NCI-H1417 (cell line): Measurements from ENCODE around the gene NPM3.

ENCODE experiments used
- DNase-seq, 3 experiments: peaks; one replicate each; lab custom pipeline; 2025; lab: John Stamatoyannopoulos, UW

Gene NPM3, protein sequence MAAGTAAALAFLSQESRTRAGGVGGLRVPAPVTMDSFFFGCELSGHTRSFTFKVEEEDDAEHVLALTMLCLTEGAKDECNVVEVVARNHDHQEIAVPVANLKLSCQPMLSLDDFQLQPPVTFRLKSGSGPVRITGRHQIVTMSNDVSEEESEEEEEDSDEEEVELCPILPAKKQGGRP

GRCh38 chr10:101782811-101783735 lies at the start of gene NPM3:
NPM3 (minus strand) TSS chr10:101783446; CDS start chr10:101783390, 56 bp downstream.
- peak; percentile 70 to 79 (median 71) for DNase-seq

GRCh38 chr10:101832325-101832771 lies 49.1 kb upstream of the NPM3 start:
- no peak for DNase-seq

DNA sequence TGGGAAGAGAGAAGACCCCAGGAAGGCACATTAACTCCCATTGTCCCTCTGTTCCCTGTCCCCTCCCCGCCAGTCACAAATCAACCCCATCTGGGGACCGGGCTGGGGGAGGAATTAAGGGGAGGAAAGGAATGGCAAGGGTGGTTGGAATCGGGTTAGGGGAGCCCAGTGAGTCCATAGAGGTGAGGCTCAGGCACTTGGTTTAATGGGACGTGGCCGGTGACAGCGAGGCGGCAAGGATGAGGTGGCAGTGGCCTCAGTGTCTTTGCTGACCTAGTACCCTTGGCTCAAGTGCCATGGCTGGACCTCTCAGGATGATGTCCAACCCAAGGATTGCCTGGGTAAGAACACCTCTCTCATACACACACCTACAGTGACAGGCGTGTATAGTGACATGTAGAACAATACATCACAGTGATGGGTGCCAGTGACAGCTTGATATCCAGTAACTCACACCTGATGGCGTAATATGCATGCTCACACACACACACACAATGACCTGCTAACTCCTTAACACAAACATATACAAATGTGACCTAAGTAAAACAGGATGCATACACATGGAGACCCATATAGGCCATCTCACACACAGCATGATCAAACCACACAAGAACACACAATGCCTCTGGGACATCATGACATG lies 48.0 kb upstream of the NPM3 start:
- DNase-seq = no peak

- peak; percentile 73 to 87 (median 84) for DNase-seq
These were observed 47.3 kb upstream of the NPM3 start for GRCh38 chr10:101830322-101831168.

DNA sequence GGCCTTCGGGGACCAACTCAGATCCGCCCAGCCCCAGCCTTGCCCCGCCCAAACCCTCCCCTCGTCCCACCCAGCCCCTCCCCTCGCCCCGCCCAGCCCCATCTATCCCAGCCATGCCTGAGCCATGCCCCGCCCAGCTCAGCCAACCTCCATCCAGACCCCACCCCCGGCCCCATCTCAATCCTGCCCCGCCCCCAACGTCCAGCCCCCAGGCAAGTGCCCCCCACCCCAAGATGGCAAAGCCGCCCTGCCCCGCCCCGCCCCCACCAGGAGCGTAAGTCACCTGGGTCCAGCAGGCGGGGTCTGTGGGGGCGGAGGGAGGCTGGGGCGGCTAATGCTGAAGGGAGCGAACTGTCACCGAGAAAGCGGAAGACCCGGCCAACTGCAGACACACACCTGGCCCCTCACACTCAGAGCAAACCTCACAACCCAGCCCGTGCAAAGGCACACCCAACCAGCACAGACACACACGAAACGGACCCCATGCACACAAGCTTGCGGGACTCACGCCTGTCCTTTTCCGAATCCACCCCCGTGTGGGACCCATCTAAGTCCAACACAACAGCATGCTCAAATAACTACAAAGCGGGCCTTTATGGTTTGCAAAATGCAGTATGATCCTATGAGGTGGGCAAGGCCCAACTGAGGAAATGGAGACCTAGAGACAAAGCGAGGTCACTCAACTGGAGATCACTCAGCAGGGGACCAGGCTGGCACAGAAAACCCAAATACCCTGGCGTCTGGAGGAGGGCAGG lies 46.5 kb upstream of the NPM3 start:
- peak in 1 of 3 experiments; percentile 27 for DNase-seq

GRCh38 chr10:101828766-101829551 lies 45.7 kb upstream of the NPM3 start:
- no peak for DNase-seq

- DNase-seq = no peak
These were observed 44.8 kb upstream of the NPM3 start for GRCh38 chr10:101827919-101828600.

DNA sequence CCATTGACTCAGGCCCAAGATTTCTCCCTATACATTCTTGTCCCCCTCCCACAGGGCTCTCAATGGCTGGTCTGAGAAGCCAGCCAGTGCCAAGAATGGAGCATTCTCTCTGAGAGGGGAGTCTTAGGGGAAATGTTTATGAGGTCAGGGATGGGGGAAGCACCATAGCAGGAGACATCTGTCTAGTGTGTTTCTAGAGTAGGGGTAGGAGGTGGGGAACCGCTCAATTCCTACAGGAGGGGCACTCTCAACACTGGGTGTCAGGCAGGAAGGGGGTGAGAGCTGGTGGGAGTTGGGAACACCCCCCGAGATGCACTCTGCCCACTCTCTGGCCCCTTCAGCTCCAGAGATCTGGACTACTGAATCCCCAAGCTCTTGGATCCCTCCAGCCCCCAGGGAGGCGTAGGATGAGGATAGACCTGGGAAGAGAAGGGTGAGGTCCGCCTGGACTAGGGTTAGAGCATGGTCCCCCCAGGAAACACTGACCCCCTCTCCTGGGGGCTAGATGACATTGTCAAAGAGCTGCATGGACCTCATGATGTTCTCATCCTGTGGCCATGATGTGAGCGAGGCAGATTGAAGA lies 43.7 kb upstream of the NPM3 start:
- no peak for DNase-seq

DNA sequence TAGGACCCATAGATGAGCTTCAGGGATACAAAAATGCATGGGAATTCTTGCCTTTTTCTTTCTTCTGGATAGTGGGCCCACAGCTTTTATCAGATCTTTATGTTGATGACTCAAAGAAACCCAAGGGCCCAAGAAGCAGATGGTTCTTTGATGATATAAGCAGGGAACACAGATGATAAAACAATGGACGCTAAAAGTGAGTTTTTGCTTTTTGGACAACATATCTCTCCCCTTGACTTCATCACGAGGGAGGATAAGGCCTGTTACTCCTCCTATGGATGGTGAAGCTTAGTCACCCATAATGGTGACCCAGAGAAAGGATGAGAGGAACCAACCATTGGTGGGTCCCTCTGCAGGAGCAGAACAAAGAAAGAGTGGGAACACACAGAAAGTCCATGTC lies 41.5 kb upstream of the NPM3 start:
- no peak for DNase-seq

DNA sequence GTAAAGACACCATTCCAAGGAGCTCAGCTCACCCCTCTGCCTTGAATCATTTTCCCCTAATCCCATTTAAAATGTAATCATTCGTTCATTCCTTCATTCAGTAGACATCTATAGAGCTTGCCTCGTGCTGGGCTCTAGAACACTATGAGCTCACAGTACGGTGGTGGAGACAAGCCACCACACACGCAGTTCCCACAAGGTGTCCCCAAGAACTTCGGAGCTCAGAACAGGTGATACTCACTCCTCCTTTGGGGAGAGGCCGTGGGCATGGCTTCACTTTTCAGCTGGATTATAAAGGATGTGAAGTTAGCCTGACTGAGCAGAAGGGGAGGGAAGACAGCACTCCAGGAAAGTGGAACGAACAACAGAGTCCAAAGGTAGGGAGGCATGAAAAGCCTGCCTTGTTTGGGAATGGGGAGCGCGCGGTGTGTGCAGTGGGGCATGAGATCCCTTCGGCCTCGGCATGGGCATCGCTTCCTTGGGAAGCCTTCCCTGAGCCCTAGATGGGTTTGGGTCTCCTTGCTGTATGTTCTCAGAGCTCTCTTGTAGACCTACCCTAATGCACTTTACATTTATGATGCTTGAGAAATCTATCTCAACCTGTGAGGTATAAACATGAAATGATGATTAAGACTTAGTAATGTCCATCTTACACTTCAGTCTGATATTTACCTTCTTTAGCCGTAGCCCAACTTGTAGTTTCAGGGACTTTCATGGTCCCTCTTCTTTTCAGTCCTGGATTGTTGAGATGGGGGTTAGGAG lies 35.8 kb upstream of the NPM3 start:
- peak in 2 of 3 experiments; percentile 34 to 54 for DNase-seq

DNA sequence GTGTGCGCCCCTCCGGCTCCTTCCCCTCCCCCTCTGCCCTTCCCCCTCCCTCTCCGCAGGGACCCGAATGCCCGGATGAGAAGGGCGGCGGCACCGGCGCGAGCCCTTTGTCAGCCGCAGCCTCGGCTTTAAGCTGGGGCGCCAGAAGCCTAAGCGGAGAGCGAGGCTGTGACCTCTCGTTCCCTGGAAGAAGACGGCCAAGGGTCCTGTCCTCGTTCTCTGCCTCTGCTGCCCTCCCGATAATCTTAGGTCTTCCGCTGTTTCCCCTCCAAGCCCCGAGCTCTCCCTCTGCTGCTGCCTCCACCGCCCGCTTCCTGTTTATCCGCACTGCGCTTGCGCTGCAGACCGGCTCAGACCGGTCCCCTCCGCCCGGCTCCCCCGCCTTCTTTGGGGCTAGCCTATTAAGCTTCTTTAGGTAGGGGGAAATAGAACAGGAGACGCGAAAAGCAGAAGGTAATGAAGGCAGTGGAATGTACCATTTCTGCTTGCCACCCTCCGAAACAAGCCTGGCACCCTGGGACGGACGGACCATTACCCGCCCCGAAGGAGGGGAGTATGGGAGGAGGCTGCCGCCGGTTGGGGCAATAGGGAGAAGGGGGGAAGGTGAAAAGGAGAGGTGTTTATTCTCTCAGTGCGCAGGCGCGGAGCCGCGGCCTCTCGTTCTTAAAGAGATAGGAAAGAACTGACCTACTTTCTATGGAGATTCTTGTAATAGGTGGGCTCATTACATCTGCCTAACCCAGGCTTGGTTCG lies 35.0 kb upstream of the NPM3 start, which contains the start of gene OGA:
OGA (minus strand) TSS at position 326 of the 753 bp plus-strand sequence. CDS start 422 bp downstream, outside the sequence.
- peak; percentile 92 to 99 (median 94) for DNase-seq

- peak; percentile 8 to 60 (median 39) for DNase-seq
These were observed 34.3 kb upstream of the NPM3 start for GRCh38 chr10:101817337-101818118.

- no peak for DNase-seq
These were observed 33.7 kb upstream of the NPM3 start for GRCh38 chr10:101816913-101817336.

GRCh38 chr10:101816376-101816775 lies 33.1 kb upstream of the NPM3 start:
- DNase-seq = peak in 1 of 3 experiments; percentile 21

DNA sequence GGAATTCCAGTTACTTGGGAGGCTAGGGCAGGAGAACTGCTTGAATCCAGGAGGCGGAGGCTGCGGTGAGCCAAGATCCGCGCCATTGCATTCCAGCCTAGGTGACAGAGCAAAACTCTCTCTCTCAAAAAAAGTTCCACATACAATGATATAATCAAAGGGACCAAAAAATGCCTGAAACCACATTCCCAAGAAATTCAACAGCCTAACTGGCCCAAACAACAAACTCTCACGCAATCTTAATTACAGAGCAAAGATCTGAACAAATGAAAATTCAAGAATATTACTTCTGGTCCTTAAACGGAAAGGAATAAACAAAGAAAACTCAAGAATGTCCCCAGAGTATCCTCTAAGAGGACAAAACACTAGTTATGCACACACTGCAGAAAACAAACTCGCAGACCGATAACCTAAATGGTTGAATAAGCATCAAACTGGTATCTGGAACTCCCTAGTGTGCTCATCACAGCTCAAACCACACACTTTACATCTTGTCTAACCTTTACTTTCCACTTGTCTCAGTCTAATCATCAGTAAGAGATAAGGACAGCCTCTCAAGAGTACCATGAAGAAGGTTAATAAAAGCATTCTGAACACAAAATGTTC lies 31.3 kb upstream of the NPM3 start:
- DNase-seq = peak in 1 of 3 experiments; percentile 24

DNA sequence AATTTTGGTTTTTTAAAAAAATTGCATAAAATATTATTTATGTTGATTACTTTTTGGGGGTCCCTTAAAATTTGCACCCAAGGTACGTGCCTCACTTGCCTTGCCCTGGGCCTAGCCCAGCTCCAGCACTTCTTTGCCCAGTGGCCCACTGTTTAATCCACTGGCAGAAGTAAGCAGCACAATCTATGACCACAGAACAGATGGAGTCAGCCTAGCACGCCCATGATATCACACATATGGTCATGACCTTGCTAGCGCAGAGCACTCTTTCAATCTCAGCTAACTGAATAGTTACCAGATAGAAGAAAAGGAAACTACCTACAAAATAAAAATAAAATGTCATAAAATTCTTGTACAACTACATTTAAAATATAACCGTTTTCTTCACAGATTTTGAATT lies 29.4 kb upstream of the NPM3 start:
- DNase-seq = no peak
